HepG2 (cell line): Measurements from ENCODE around the gene TMEM253.

Source experiments
- ZNF256 ChIP-seq: sonication (generic); formaldehyde crosslinking; conservative IDR thresholded peaks from 2 replicates; pipeline ENCODE4 v1.4.0; 2020; ENCODE audit warnings: missing genetic modification reagents
- ZNF678 ChIP-seq: sonication (generic); formaldehyde crosslinking; IDR thresholded peaks from 2 replicates; pipeline ENCODE4 v1.4.0; 2020; ENCODE audit warnings: mild to moderate bottlenecking, missing genetic modification reagents
- TF ChIP-seq, protein P1 (sequence below): sonication (generic); formaldehyde crosslinking; IDR thresholded peaks from 2 replicates; pipeline ENCODE4 v1.4.0; 2020; ENCODE audit warnings: low read depth, mild to moderate bottlenecking, missing genetic modification reagents
- TF ChIP-seq, protein P2 (sequence below): IDR thresholded peaks from 2 replicates; pipeline ENCODE4 v1.6.1; 2012; ENCODE audit warnings: inconsistent platforms
- TF ChIP-seq, protein P3 (sequence below): IDR thresholded peaks from 2 replicates; pipeline ENCODE4 v1.6.1; 2012; ENCODE audit warnings: low read depth, low read length, improper control_type of control experiment

DNA sequence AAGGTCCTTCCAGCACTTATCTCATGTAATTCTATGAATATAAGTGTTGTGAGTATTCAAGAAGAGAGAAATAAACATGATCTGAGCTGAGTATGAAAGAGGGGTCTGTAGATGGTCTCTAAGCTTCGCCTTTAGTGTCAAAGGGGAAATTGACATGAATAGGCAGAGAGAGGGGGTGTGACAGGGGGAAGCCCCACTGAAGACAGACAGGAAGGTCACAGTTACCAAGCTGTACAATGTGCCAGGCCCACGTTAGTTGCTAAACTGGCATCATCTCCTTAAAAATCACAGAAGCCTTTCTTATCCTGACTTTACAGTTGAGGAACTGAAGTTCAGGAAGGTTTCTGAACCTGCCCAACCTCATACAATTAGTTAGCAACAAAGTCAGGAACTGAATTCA, 23.2 kb upstream of the TMEM253 start:
- TF ChIP-seq ZNF678 (CRISPR knock-in tag) (no peak), ZNF256 (no peak)
- TF ChIP-seq, protein P1, sequence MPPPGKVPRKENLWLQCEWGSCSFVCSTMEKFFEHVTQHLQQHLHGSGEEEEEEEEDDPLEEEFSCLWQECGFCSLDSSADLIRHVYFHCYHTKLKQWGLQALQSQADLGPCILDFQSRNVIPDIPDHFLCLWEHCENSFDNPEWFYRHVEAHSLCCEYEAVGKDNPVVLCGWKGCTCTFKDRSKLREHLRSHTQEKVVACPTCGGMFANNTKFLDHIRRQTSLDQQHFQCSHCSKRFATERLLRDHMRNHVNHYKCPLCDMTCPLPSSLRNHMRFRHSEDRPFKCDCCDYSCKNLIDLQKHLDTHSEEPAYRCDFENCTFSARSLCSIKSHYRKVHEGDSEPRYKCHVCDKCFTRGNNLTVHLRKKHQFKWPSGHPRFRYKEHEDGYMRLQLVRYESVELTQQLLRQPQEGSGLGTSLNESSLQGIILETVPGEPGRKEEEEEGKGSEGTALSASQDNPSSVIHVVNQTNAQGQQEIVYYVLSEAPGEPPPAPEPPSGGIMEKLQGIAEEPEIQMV (CRISPR knock-in tag) = no peak
- TF ChIP-seq, protein P2, sequence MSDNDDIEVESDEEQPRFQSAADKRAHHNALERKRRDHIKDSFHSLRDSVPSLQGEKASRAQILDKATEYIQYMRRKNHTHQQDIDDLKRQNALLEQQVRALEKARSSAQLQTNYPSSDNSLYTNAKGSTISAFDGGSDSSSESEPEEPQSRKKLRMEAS = no peak
- TF ChIP-seq, protein P3, sequence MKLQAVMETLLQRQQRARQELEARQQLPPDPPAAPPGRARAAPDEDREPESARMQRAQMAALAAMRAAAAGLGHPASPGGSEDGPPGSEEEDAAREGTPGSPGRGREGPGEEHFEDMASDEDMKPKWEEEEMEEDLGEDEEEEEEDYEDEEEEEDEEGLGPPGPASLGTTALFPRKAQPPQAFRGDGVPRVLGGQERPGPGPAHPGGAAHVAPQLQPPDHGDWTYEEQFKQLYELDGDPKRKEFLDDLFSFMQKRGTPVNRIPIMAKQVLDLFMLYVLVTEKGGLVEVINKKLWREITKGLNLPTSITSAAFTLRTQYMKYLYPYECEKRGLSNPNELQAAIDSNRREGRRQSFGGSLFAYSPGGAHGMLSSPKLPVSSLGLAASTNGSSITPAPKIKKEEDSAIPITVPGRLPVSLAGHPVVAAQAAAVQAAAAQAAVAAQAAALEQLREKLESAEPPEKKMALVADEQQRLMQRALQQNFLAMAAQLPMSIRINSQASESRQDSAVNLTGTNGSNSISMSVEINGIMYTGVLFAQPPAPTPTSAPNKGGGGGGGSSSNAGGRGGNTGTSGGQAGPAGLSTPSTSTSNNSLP = no peak
